Right forelimb (tissue), 1 donor: Measurements from ENCODE around the gene SIL1.
"Not testable (repeated sequence)": the region's sequence is repeated elsewhere in the genome, so short reads cannot be mapped to it uniquely, and the experiment has no call there.

Source experiments
- DNase-seq: peaks from one replicate; pipeline ENCODE4 v3.0.0-alpha.2; 2018

SIL1 gene

GRCh38 chr5:139064613-139065012 lies 133.6 kb downstream of the SIL1 start:
- DNase-seq, result no peak

GRCh38 chr5:139063664-139064054 lies 134.5 kb downstream of the SIL1 start:
- DNase-seq, result no peak

- no peak for DNase-seq
Measured at GRCh38 chr5:139062910-139063663, 135.1 kb downstream of the SIL1 start.

- DNase-seq, result no peak
Measured at GRCh38 chr5:139061856-139062255, 136.3 kb downstream of the SIL1 start.

GRCh38 chr5:139061274-139061673 lies 136.9 kb downstream of the SIL1 start:
- no peak for DNase-seq

GRCh38 chr5:139058121-139058520 lies 140.0 kb downstream of the SIL1 start:
- DNase-seq, result no peak

- DNase-seq, result not testable (repeated sequence)
Measured at GRCh38 chr5:139057045-139057939, 140.9 kb downstream of the SIL1 start.

GRCh38 chr5:139052975-139053374 lies 145.2 kb downstream of the SIL1 start:
- DNase-seq, result no peak

GRCh38 chr5:139051392-139051791 lies 146.8 kb downstream of the SIL1 start:
- DNase-seq, result no peak

- no peak for DNase-seq
Measured at GRCh38 chr5:139050432-139050831, 147.7 kb downstream of the SIL1 start.

GRCh38 chr5:139049780-139050179 lies 148.4 kb downstream of the SIL1 start:
- DNase-seq, result no peak

- no peak for DNase-seq
Measured at GRCh38 chr5:139046551-139046950, 151.6 kb downstream of the SIL1 start.

GRCh38 chr5:139043157-139043905 lies 154.8 kb downstream of the SIL1 start:
- no peak for DNase-seq

GRCh38 chr5:139040081-139040480 lies 158.1 kb downstream of the SIL1 start:
- DNase-seq, result no peak

GRCh38 chr5:139038613-139039305 lies 159.4 kb downstream of the SIL1 start:
- DNase-seq, result no peak

GRCh38 chr5:139037732-139038131 lies 160.4 kb downstream of the SIL1 start:
- no peak for DNase-seq

GRCh38 chr5:139036332-139036731 lies 161.8 kb downstream of the SIL1 start:
- DNase-seq, result not testable (repeated sequence)

GRCh38 chr5:139027150-139027549 lies 171.0 kb downstream of the SIL1 start:
- DNase-seq, result no peak

- no peak for DNase-seq
Measured at GRCh38 chr5:139025651-139026050, 172.5 kb downstream of the SIL1 start.

- no peak for DNase-seq
Measured at GRCh38 chr5:139023286-139023685, 174.9 kb downstream of the SIL1 start.

GRCh38 chr5:139022528-139022927 lies 175.6 kb downstream of the SIL1 start:
- no peak for DNase-seq

GRCh38 chr5:139021346-139021745 lies 176.8 kb downstream of the SIL1 start:
- DNase-seq, result no peak

GRCh38 chr5:139019880-139020279 lies 178.3 kb downstream of the SIL1 start:
- DNase-seq, result no peak
